ENCODE results near the gene CUL9.

- TF ChIP-seq JUNB (IDR thresholded peaks at IDR 0.05; ENCODE audit: unreplicated experiment): no peak
- TF ChIP-seq POLR2AphosphoS5 (IDR thresholded peaks at IDR 0.05; ENCODE audit: low read depth): no peak
- no peak for TF ChIP-seq CTCF (conservative IDR thresholded peaks at IDR 0.05; ENCODE audit: low read depth in 2 of 2)
- TF ChIP-seq EZH2 (IDR thresholded peaks at IDR 0.05; ENCODE audit: low read depth, unreplicated experiment): no peak
- TF ChIP-seq REST (IDR thresholded peaks at IDR 0.05; ENCODE audit: unreplicated experiment): no peak
- TF ChIP-seq EZH2phosphoT487 (IDR thresholded peaks at IDR 0.05; ENCODE audit: unreplicated experiment): no peak
- TF ChIP-seq ETS1 (IDR thresholded peaks at IDR 0.05): no peak
- TF ChIP-seq ZNF331 (CRISPR knock-in tag; IDR thresholded peaks at IDR 0.05; ENCODE audit: low read depth): no peak
- TF ChIP-seq NANOG (IDR thresholded peaks at IDR 0.05; ENCODE audit: borderline replicate concordance): no peak
- TF ChIP-seq CREB1 (CRISPR knock-in tag; IDR thresholded peaks at IDR 0.05; ENCODE audit: low read depth): no peak
- TF ChIP-seq ZNF114 (CRISPR knock-in tag; IDR thresholded peaks at IDR 0.05): no peak
- TF ChIP-seq ZNF462 (CRISPR knock-in tag; IDR thresholded peaks at IDR 0.05): no peak
Observed at GRCh38 chr6:43267619-43268354, 85.8 kb downstream of the CUL9 start.
